OCI-LY1 (cell line): Measurements from ENCODE around the gene PAPPA.

Experiments
- H2AFZ ChIP-seq: fragments of 200-600 bp; sonication (generic), shearing (Covaris generic); 2 replicates; pipeline ENCODE4 v1.6.0; 2014; ENCODE audit warnings: antibody characterized with exemption, mild to moderate bottlenecking, low read length
- H3F3A ChIP-seq: fragments of 200-600 bp; sonication (generic), shearing (Covaris generic); 2 replicates; pipeline ENCODE4 v1.6.0; 2014; ENCODE audit warnings: mild to moderate bottlenecking, antibody characterized with exemption, low read length, moderate library complexity; ENCODE audit not compliant: insufficient read depth
- H3K27ac ChIP-seq: fragments of 200-600 bp; sonication (generic); 2 replicates; pipeline ENCODE4 v1.5.1; 2014; ENCODE audit warnings: low read length, mixed run types, mild to moderate bottlenecking, low read depth; ENCODE audit not compliant: poor library complexity, severe bottlenecking
- H3K27me3 ChIP-seq: fragments of 200-600 bp; sonication (generic); 2 replicates; pipeline ENCODE4 v1.6.0; 2014; ENCODE audit warnings: antibody characterized with exemption, mild to moderate bottlenecking, low read length, moderate library complexity; ENCODE audit not compliant: insufficient read depth
- H3K36me3 ChIP-seq: fragments of 200-600 bp; sonication (generic); 2 replicates; pipeline ENCODE4 v1.6.1; 2014; ENCODE audit warnings: mild to moderate bottlenecking, antibody characterized with exemption, low read length, moderate library complexity, mixed read lengths; ENCODE audit not compliant: insufficient read depth
- H3K4me1 ChIP-seq: fragments of 200-600 bp; sonication (generic); 2 replicates; pipeline ENCODE4 v1.5.1; 2014; ENCODE audit warnings: mild to moderate bottlenecking, low read length, moderate library complexity; ENCODE audit not compliant: insufficient read depth, severe bottlenecking
- H3K4me2 ChIP-seq: fragments of 200-600 bp; sonication (generic), shearing (Covaris generic); 2 replicates; pipeline ENCODE4 v1.6.1; 2014; ENCODE audit warnings: low read length
- H3K4me3 ChIP-seq: fragments of 200-600 bp; sonication (generic); 2 replicates; pipeline ENCODE4 v1.5.1; 2014; ENCODE audit warnings: low read length, low read depth, mild to moderate bottlenecking, mixed read lengths; ENCODE audit not compliant: poor library complexity, severe bottlenecking
- H3K79me2 ChIP-seq: fragments of 200-600 bp; shearing (Covaris generic); 2 replicates; pipeline ENCODE4 v1.6.1; 2016; ENCODE audit warnings: mixed run types, low read length, mixed read lengths; ENCODE audit not compliant: insufficient read depth
- H3K9ac ChIP-seq: fragments of 200-600 bp; sonication (generic), shearing (Covaris generic); 2 replicates; pipeline ENCODE4 v1.6.1; 2014; ENCODE audit warnings: mild to moderate bottlenecking, low read length, mixed read lengths
- H3K9me2 ChIP-seq: fragments of 200-600 bp; sonication (generic), shearing (Covaris generic); 2 replicates; pipeline ENCODE4 v1.6.1; 2014; ENCODE audit warnings: low read depth, mild to moderate bottlenecking, low read length, mixed read lengths
- H3K9me3 ChIP-seq: fragments of 200-600 bp; shearing (Covaris generic); 2 replicates; pipeline ENCODE4 v1.6.1; 2014; ENCODE audit warnings: low read length, mixed read lengths
- H4K20me1 ChIP-seq: fragments of 200-600 bp; sonication (generic), shearing (Covaris generic); 2 replicates; pipeline ENCODE4 v1.6.0; 2016; ENCODE audit warnings: mild to moderate bottlenecking, low read length; ENCODE audit not compliant: insufficient read depth
- CTCF ChIP-seq: fragments of 200-600 bp; sonication (generic), shearing (Covaris generic); IDR thresholded peaks from 2 replicates; pipeline ENCODE4 v1.5.1; 2017; ENCODE audit warnings: mild to moderate bottlenecking, antibody characterized with exemption, low read length, moderate library complexity, mixed read lengths
- EZH2 ChIP-seq: fragments of 200-600 bp; sonication (generic), shearing (Covaris generic); IDR thresholded peaks from 2 replicates; pipeline ENCODE4 v1.8.0; 2017; ENCODE audit warnings: borderline replicate concordance, mixed run types, mild to moderate bottlenecking, antibody characterized with exemption, low read length, moderate library complexity, mixed read lengths

Gene PAPPA

GRCh38 chr9:116437411-116438370 lies 284.1 kb downstream of the PAPPA start:
- Histone ChIP-seq H3K9me3 (no peaks in the 10 kb centered on the region), H3K27me3 (no peaks in the 10 kb centered on the region), H3K27ac (no peak overlapping the region), H4K20me1 (no peaks in the 10 kb centered on the region), H3K4me3 (no peak overlapping the region), H2AFZ (no peak overlapping the region), H3K79me2 (no peaks in the 10 kb centered on the region), H3K4me2 (no peak overlapping the region), H3K4me1 (no peaks in the 10 kb centered on the region), H3F3A (no peaks in the 10 kb centered on the region), H3K9me2 (no peaks in the 10 kb centered on the region), H3K9ac (no peak overlapping the region), H3K36me3 (no peaks in the 10 kb centered on the region; the same call in 1 of the 2 replicates)
- TF ChIP-seq EZH2 (no peak), CTCF (no peak)

- Histone ChIP-seq H3K9me2 (no peaks in the 10 kb centered on the region), H4K20me1 (no peaks in the 10 kb centered on the region), H3K27ac (no peak overlapping the region), H3F3A (no peaks in the 10 kb centered on the region), H3K9ac (no peak overlapping the region), H3K4me2 (no peak overlapping the region), H3K4me1 (no peaks in the 10 kb centered on the region), H2AFZ (no peak overlapping the region), H3K79me2 (no peaks in the 10 kb centered on the region), H3K36me3 (no peaks in the 10 kb centered on the region; the same call in 1 of the 2 replicates), H3K9me3 (no peaks in the 10 kb centered on the region), H3K4me3 (no peak overlapping the region), H3K27me3 (no peaks in the 10 kb centered on the region)
- no peak for TF ChIP-seq CTCF
- no peak for TF ChIP-seq EZH2
These were observed 288.9 kb downstream of the PAPPA start for GRCh38 chr9:116442528-116442927.

- H3F3A ChIP-seq: no peaks in the 10 kb centered on the region
- H2AFZ ChIP-seq: no peak overlapping the region
- H3K27ac ChIP-seq: no peak overlapping the region
- no peaks in the 10 kb centered on the region for H3K4me1 ChIP-seq
- no peaks in the 10 kb centered on the region for H3K9me3 ChIP-seq
- H3K27me3 ChIP-seq: no peaks in the 10 kb centered on the region
- no peaks in the 10 kb centered on the region for H3K36me3 ChIP-seq
- H3K9ac ChIP-seq: no peak overlapping the region
- no peaks in the 10 kb centered on the region for H4K20me1 ChIP-seq
- no peak overlapping the region for H3K4me3 ChIP-seq
- H3K9me2 ChIP-seq: no peaks in the 10 kb centered on the region
- no peaks in the 10 kb centered on the region for H3K79me2 ChIP-seq
- TF ChIP-seq CTCF: no peak
- no peak for TF ChIP-seq EZH2
- H3K4me2 ChIP-seq: no peak overlapping the region
These were observed 294.3 kb downstream of the PAPPA start for GRCh38 chr9:116447934-116448333.
